Measurements from ENCODE around the gene MGAT5.

The MGAT5 gene

GRCh38 chr2:134410006-134410405 lies 156.1 kb downstream of the MGAT5 start:
- Histone ChIP-seq H3K9me3 (no peaks in the 10 kb centered on the region), H3K36me3 (peaks cover 9% of the 10 kb centered on the region), H3K4me3 (ENCODE audit: low read depth in 1 of 2, low read length in 1 of 2) (no peak overlapping the region), H3K27ac (peak overlapping the region; percentile 47), H3K4me1 (ENCODE audit: control insufficient read depth in 1 of 2, insufficient read depth in 1 of 2, low read depth in 1 of 2, low read length in 1 of 2) (peaks cover 68 to 71% of the 10 kb centered on the region in 2 experiments), H3K27me3 (no peaks in the 10 kb centered on the region)
- no peak for TF ChIP-seq CTCF (IDR thresholded peaks at IDR 0.05)

GRCh38 chr2:134410831-134411231 lies 157.0 kb downstream of the MGAT5 start:
- no peak for TF ChIP-seq CTCF (IDR thresholded peaks at IDR 0.05)
- H3K27ac ChIP-seq = peak overlapping the region; percentile 58
- H3K36me3 ChIP-seq = peaks cover 9% of the 10 kb centered on the region
- no peaks in the 10 kb centered on the region for H3K9me3 ChIP-seq
- H3K27me3 ChIP-seq = no peaks in the 10 kb centered on the region
- peaks cover 60 to 63% of the 10 kb centered on the region in 2 experiments for H3K4me1 ChIP-seq (ENCODE audit: control insufficient read depth in 1 of 2, insufficient read depth in 1 of 2, low read depth in 1 of 2, low read length in 1 of 2)
- H3K4me3 ChIP-seq (ENCODE audit: low read depth in 1 of 2, low read length in 1 of 2) = no peak overlapping the region

- Histone ChIP-seq H3K27ac (peak overlapping the region; percentile 58), H3K36me3 (peaks cover 9% of the 10 kb centered on the region), H3K9me3 (no peaks in the 10 kb centered on the region), H3K27me3 (no peaks in the 10 kb centered on the region), H3K4me3 (ENCODE audit: low read depth in 1 of 2, low read length in 1 of 2) (peak overlapping the region in 1 of 2 experiments; percentile 8), H3K4me1 (ENCODE audit: control insufficient read depth in 1 of 2, insufficient read depth in 1 of 2, low read depth in 1 of 2, low read length in 1 of 2) (peaks cover 56 to 58% of the 10 kb centered on the region in 2 experiments)
- no peak for TF ChIP-seq CTCF (IDR thresholded peaks at IDR 0.05)
Observed at GRCh38 chr2:134411279-134411827, 157.5 kb downstream of the MGAT5 start.

- Histone ChIP-seq H3K9me3 (no peaks in the 10 kb centered on the region), H3K27me3 (no peaks in the 10 kb centered on the region), H3K27ac (peak overlapping the region; percentile 58), H3K36me3 (peaks cover 9% of the 10 kb centered on the region), H3K4me1 (ENCODE audit: control insufficient read depth in 1 of 2, insufficient read depth in 1 of 2, low read depth in 1 of 2, low read length in 1 of 2) (peaks cover 49 to 51% of the 10 kb centered on the region in 2 experiments), H3K4me3 (ENCODE audit: low read depth in 1 of 2, low read length in 1 of 2) (peak overlapping the region in 1 of 2 experiments; percentile 8)
- peak; percentile 47 for TF ChIP-seq CTCF (IDR thresholded peaks at IDR 0.05)
Observed at GRCh38 chr2:134411828-134412638, 158.2 kb downstream of the MGAT5 start.

- no peak overlapping the region for H3K27ac ChIP-seq
- H3K9me3 ChIP-seq = no peaks in the 10 kb centered on the region
- no peak for TF ChIP-seq CTCF (IDR thresholded peaks at IDR 0.05)
- H3K36me3 ChIP-seq = peaks cover 9% of the 10 kb centered on the region
- no peak overlapping the region for H3K4me3 ChIP-seq (ENCODE audit: low read depth in 1 of 2, low read length in 1 of 2)
- H3K27me3 ChIP-seq = no peaks in the 10 kb centered on the region
- H3K4me1 ChIP-seq (ENCODE audit: control insufficient read depth in 1 of 2, insufficient read depth in 1 of 2, low read depth in 1 of 2, low read length in 1 of 2) = peaks cover 43 to 45% of the 10 kb centered on the region in 2 experiments
Observed at GRCh38 chr2:134412639-134412999, 158.7 kb downstream of the MGAT5 start.
